ENCODE results near the gene PAM. TPM values are rescaled to one million over a fixed set of nuclear protein-coding genes. Genes with fewer than 3 reads are reported as not detected.

The PAM gene
- total RNA-seq, 1 donor from 2014 or later, result 85.6 TPM

DNA sequence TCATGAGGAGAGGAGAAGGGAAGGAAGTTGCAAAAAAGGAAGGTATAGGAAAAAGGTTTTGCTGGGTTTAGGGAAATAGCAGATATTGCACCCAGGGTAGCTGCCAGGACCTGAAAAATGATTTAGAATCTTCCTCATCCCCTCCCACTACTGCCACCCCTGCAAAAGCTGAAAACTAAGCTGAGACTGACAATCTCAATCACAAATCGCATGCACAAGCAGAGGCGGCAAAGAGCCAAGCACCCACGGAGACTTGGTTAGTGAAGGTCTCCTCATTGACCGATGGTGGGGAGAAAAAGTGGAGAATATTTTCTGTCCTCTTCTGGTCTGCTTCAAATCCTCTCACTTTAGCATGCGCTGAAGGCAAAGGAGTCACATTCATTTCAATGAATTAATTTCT lies 39.1 kb upstream of the PAM start:
- H3K27ac Mint-ChIP-seq (ENCODE audit: unreplicated experiment), result no peak overlapping the region
- no peaks in the 10 kb centered on the region for H3K27me3 Mint-ChIP-seq (ENCODE audit: low read depth)

GRCh38 chr5:102718819-102719218 lies 36.3 kb upstream of the PAM start:
- H3K36me3 Mint-ChIP-seq (ENCODE audit: low read depth), result no peaks in the 10 kb centered on the region
- peaks cover 3% of the 10 kb centered on the region for H3K4me1 Mint-ChIP-seq
- TF ChIP-seq, protein P1, sequence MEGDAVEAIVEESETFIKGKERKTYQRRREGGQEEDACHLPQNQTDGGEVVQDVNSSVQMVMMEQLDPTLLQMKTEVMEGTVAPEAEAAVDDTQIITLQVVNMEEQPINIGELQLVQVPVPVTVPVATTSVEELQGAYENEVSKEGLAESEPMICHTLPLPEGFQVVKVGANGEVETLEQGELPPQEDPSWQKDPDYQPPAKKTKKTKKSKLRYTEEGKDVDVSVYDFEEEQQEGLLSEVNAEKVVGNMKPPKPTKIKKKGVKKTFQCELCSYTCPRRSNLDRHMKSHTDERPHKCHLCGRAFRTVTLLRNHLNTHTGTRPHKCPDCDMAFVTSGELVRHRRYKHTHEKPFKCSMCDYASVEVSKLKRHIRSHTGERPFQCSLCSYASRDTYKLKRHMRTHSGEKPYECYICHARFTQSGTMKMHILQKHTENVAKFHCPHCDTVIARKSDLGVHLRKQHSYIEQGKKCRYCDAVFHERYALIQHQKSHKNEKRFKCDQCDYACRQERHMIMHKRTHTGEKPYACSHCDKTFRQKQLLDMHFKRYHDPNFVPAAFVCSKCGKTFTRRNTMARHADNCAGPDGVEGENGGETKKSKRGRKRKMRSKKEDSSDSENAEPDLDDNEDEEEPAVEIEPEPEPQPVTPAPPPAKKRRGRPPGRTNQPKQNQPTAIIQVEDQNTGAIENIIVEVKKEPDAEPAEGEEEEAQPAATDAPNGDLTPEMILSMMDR (conservative IDR thresholded peaks at IDR 0.05), result no peak
- no peaks in the 10 kb centered on the region for H3K9me3 Mint-ChIP-seq
- no peak overlapping the region for H3K4me3 Mint-ChIP-seq
- no peak overlapping the region for H3K27ac Mint-ChIP-seq (ENCODE audit: unreplicated experiment)
- no peak for DNase-seq (ENCODE audit: low read depth, low spot score)
- no peaks in the 10 kb centered on the region for H3K27me3 Mint-ChIP-seq (ENCODE audit: low read depth)

More for the DNA sequence above, 39.1 kb upstream of the PAM start:
- Mint-ChIP-seq H3K9me3 (no peaks in the 10 kb centered on the region), H3K4me3 (no peak overlapping the region), H3K36me3 (ENCODE audit: low read depth) (no peaks in the 10 kb centered on the region), H3K4me1 (peaks cover 11% of the 10 kb centered on the region)
- DNase-seq (ENCODE audit: low read depth, low spot score), result no peak
- TF ChIP-seq, protein P1 (conservative IDR thresholded peaks at IDR 0.05), result no peak

DNA sequence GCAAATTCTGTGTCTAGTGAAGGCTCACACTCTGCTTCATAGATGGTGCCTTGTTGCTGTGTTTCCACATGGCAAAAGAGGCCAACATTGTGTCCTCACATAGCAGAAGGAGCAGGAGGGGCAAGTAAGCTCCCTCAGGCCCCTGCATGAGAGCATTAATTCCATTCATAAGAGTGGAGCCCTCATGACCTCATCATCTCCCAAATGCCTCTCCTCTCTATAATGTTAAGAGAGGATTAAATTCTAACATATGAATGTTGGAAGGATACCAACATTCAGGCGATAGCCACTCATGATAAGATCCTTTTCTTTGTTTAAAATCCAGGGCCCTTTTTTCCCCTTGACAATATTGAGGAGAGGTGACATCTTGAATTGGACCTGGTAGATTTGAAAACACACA lies 35.2 kb upstream of the PAM start:
- no peaks in the 10 kb centered on the region for H3K4me1 Mint-ChIP-seq
- no peaks in the 10 kb centered on the region for H3K27me3 Mint-ChIP-seq (ENCODE audit: low read depth)
- TF ChIP-seq, protein P1 (conservative IDR thresholded peaks at IDR 0.05), result no peak
- H3K4me3 Mint-ChIP-seq, result no peak overlapping the region
- DNase-seq (ENCODE audit: low read depth, low spot score), result no peak
- no peaks in the 10 kb centered on the region for H3K36me3 Mint-ChIP-seq (ENCODE audit: low read depth)
- no peaks in the 10 kb centered on the region for H3K9me3 Mint-ChIP-seq
- no peak overlapping the region for H3K27ac Mint-ChIP-seq (ENCODE audit: unreplicated experiment)

DNA sequence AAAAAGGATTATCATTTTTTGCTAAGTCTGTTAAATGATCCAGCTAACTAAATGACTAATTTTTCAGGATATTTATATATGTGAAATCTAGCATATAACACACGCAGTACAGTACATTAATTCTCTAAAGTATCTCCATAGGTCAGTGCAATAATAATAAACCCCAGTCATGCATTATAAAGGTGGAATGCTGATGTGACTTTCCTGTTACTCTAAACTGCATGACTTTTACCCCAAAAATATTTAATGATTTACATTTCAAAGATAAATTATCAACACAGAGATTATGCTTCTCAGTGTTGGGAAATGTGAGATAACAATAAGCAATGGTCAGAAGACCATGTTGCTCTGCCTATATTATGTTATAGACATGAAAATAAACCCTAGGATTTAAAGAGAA lies 34.1 kb upstream of the PAM start:
- Mint-ChIP-seq H3K27me3 (ENCODE audit: low read depth) (no peaks in the 10 kb centered on the region), H3K9me3 (no peaks in the 10 kb centered on the region), H3K4me3 (no peak overlapping the region), H3K36me3 (ENCODE audit: low read depth) (no peaks in the 10 kb centered on the region), H3K27ac (ENCODE audit: unreplicated experiment) (no peak overlapping the region), H3K4me1 (peaks cover 5% of the 10 kb centered on the region)
- TF ChIP-seq, protein P1 (conservative IDR thresholded peaks at IDR 0.05), result no peak
- DNase-seq (ENCODE audit: low read depth, low spot score), result no peak

GRCh38 chr5:102722931-102723330 lies 32.2 kb upstream of the PAM start:
- H3K36me3 Mint-ChIP-seq (ENCODE audit: low read depth), result no peaks in the 10 kb centered on the region
- no peaks in the 10 kb centered on the region for H3K27me3 Mint-ChIP-seq (ENCODE audit: low read depth)
- no peak overlapping the region for H3K4me3 Mint-ChIP-seq
- H3K27ac Mint-ChIP-seq (ENCODE audit: unreplicated experiment), result no peak overlapping the region
- H3K4me1 Mint-ChIP-seq, result peaks cover 6% of the 10 kb centered on the region
- TF ChIP-seq, protein P1 (conservative IDR thresholded peaks at IDR 0.05), result no peak
- no peak for DNase-seq (ENCODE audit: low read depth, low spot score)
- H3K9me3 Mint-ChIP-seq, result no peaks in the 10 kb centered on the region

DNA sequence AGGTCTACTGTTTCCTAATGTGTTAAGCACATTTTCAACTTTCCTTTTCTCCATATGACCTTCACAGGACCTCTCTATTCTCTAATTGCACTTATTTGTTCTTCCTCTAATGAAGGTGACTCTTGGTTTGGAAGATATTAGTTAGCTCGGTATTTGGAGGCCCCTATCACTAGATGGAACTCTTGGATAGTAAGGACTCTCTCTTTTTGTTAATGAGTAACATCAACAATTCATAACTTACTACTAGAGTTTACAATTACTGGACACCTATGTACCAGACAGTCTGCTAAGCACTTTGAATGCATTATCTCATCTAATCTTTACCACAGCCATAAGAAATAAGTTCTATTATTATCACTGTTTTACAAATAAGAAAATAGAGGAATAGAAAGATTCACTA lies 23.4 kb upstream of the PAM start:
- TF ChIP-seq, protein P1 (conservative IDR thresholded peaks at IDR 0.05), result no peak
- Mint-ChIP-seq H3K4me1 (no peaks in the 10 kb centered on the region), H3K4me3 (no peak overlapping the region), H3K27ac (ENCODE audit: unreplicated experiment) (no peak overlapping the region), H3K9me3 (no peaks in the 10 kb centered on the region), H3K27me3 (ENCODE audit: low read depth) (no peaks in the 10 kb centered on the region), H3K36me3 (ENCODE audit: low read depth) (no peaks in the 10 kb centered on the region)
- no peak for DNase-seq (ENCODE audit: low read depth, low spot score)
